Vagina (tissue), 2 donors: Measurements from ENCODE around the gene BAHD1. TPM values are rescaled to one million over a fixed set of nuclear protein-coding genes. Genes with fewer than 3 reads are reported as not detected.

Source experiments
- DNase-seq, 2 donors: peaks; one replicate each; pipeline ENCODE4 v3.0.0-alpha.2; 2017; ENCODE audit errors: extremely low spot score in 2 of 2
- H3K27ac ChIP-seq: fragments of 200-600 bp; sonication (generic); one replicate; pipeline ENCODE4 v1.5.1; 2019
- H3K27me3 ChIP-seq: fragments of 200-600 bp; sonication (generic); one replicate; pipeline ENCODE4 v1.5.1; 2019
- H3K36me3 ChIP-seq, 2 donors: fragments of 200-600 bp; sonication (generic); one replicate each; pipeline ENCODE4 v1.5.1; 2017 to 2019
- H3K4me1 ChIP-seq: fragments of 200-600 bp; sonication (generic); one replicate; pipeline ENCODE4 v1.5.1; 2019
- H3K4me3 ChIP-seq, 2 donors: fragments of 200-600 bp; sonication (generic); 1 replicate in 1 of 2; 2 replicates in 1 of 2; pipeline ENCODE4 v1.5.1; 2016 to 2019
- H3K9me3 ChIP-seq: fragments of 200-600 bp; sonication (generic); one replicate; pipeline ENCODE4 v1.5.1; 2019
- CTCF ChIP-seq, 3 experiments: fragments of 450-650 bp in 2 of 3; fragments of 200-600 bp in 1 of 3; sonication (generic) in 1 of 3; IDR thresholded peaks; one replicate each; pipeline ENCODE4 v1.5.1; 2017 to 2019; ENCODE audit warnings: antibody characterized with exemption in 3 of 3, mild to moderate bottlenecking in 2 of 3, moderate library complexity in 2 of 3
- POLR2A ChIP-seq, 2 donors: fragments of 450-650 bp; IDR thresholded peaks; one replicate each; pipeline ENCODE4 v1.6.1; 2017; ENCODE audit warnings: antibody characterized with exemption in 2 of 2, mild to moderate bottlenecking in 2 of 2, moderate library complexity in 2 of 2
- POLR2AphosphoS5 ChIP-seq, 2 donors: sonication (generic); formaldehyde crosslinking; IDR thresholded peaks; one replicate each; pipeline ENCODE4 v1.9.0; 2017; ENCODE audit warnings: antibody characterized with exemption in 2 of 2, mild to moderate bottlenecking in 2 of 2, low read depth in 1 of 2; ENCODE audit not compliant: insufficient read depth in 1 of 2
- intact Hi-C: fragments of 100-400 bp; cut with DNase I; formaldehyde crosslinking; loops from one replicate; pipeline ENCODE4 v1.15.1; 2023
- total RNA-seq: library from RNA; depleted of rRNA; stranded (reverse); fragments of >200 nt; gene quantifications from one replicate; pipeline ENCODE4 v1.2.3, GENCODE V29; 2016

BAHD1 gene
- total RNA-seq, 1 donor from 2014 or later: 9.6 TPM

GRCh38 chr15:40443255-40443654 lies 2.5 kb downstream of the BAHD1 start:
- Histone ChIP-seq H3K36me3 (no peaks in the 10 kb centered on the region), H3K27me3 (no peaks in the 10 kb centered on the region), H3K9me3 (no peaks in the 10 kb centered on the region), H3K4me1 (peaks cover 64% of the 10 kb centered on the region), H3K27ac (no peak overlapping the region), H3K4me3 (no peak overlapping the region)
- intact Hi-C loops: no loop called here
- no peak for TF ChIP-seq POLR2A (IDR thresholded peaks at IDR 0.05)
- TF ChIP-seq CTCF (IDR thresholded peaks at IDR 0.05): no peak
- no peak for TF ChIP-seq POLR2AphosphoS5 (IDR thresholded peaks at IDR 0.05; ENCODE audit: insufficient read depth in 1 of 2, low read depth in 1 of 2)
- no peak for DNase-seq

GRCh38 chr15:40443846-40444245 lies 3.1 kb downstream of the BAHD1 start:
- Histone ChIP-seq H3K4me3 (no peak overlapping the region), H3K36me3 (no peaks in the 10 kb centered on the region), H3K9me3 (no peaks in the 10 kb centered on the region), H3K4me1 (peaks cover 60% of the 10 kb centered on the region), H3K27me3 (no peaks in the 10 kb centered on the region), H3K27ac (no peak overlapping the region)
- TF ChIP-seq CTCF (IDR thresholded peaks at IDR 0.05) (no peak), POLR2A (IDR thresholded peaks at IDR 0.05) (no peak), POLR2AphosphoS5 (IDR thresholded peaks at IDR 0.05; ENCODE audit: insufficient read depth in 1 of 2, low read depth in 1 of 2) (no peak)
- DNase-seq: no peak
- intact Hi-C loops: no loop called here

GRCh38 chr15:40444736-40445135 lies 4.0 kb downstream of the BAHD1 start:
- intact Hi-C loops: no loop called here
- H3K36me3 ChIP-seq: no peaks in the 10 kb centered on the region
- no peaks in the 10 kb centered on the region for H3K9me3 ChIP-seq
- TF ChIP-seq POLR2AphosphoS5 (IDR thresholded peaks at IDR 0.05; ENCODE audit: insufficient read depth in 1 of 2, low read depth in 1 of 2): no peak
- no peak for TF ChIP-seq CTCF (IDR thresholded peaks at IDR 0.05)
- TF ChIP-seq POLR2A (IDR thresholded peaks at IDR 0.05): no peak
- H3K27ac ChIP-seq: no peak overlapping the region
- H3K4me1 ChIP-seq: peaks cover 54% of the 10 kb centered on the region
- H3K27me3 ChIP-seq: no peaks in the 10 kb centered on the region
- H3K4me3 ChIP-seq: no peak overlapping the region
- DNase-seq: no peak

- H3K27ac ChIP-seq: no peak overlapping the region
- H3K4me3 ChIP-seq: no peak overlapping the region
- intact Hi-C loops: no loop called here
- H3K36me3 ChIP-seq: no peaks in the 10 kb centered on the region
- no peak for TF ChIP-seq CTCF (IDR thresholded peaks at IDR 0.05)
- TF ChIP-seq POLR2A (IDR thresholded peaks at IDR 0.05): no peak
- TF ChIP-seq POLR2AphosphoS5 (IDR thresholded peaks at IDR 0.05; ENCODE audit: insufficient read depth in 1 of 2, low read depth in 1 of 2): no peak
- no peak for DNase-seq
- no peaks in the 10 kb centered on the region for H3K9me3 ChIP-seq
- no peaks in the 10 kb centered on the region for H3K27me3 ChIP-seq
- H3K4me1 ChIP-seq: peaks cover 48% of the 10 kb centered on the region
These were observed 4.7 kb downstream of the BAHD1 start for GRCh38 chr15:40445421-40445922.

GRCh38 chr15:40446144-40446543 lies 5.4 kb downstream of the BAHD1 start:
- no peak overlapping the region for H3K4me3 ChIP-seq
- H3K27ac ChIP-seq: no peak overlapping the region
- no peaks in the 10 kb centered on the region for H3K36me3 ChIP-seq
- H3K4me1 ChIP-seq: peaks cover 52% of the 10 kb centered on the region
- no peaks in the 10 kb centered on the region for H3K27me3 ChIP-seq
- H3K9me3 ChIP-seq: no peaks in the 10 kb centered on the region
- DNase-seq: no peak
- no peak for TF ChIP-seq CTCF (IDR thresholded peaks at IDR 0.05)
- no peak for TF ChIP-seq POLR2AphosphoS5 (IDR thresholded peaks at IDR 0.05; ENCODE audit: insufficient read depth in 1 of 2, low read depth in 1 of 2)
- no peak for TF ChIP-seq POLR2A (IDR thresholded peaks at IDR 0.05)
- intact Hi-C loops: no loop called here
